ENCODE data around the gene PDLIM7.

PDLIM7 gene

GRCh38 chr5:177472460-177473442 lies 24.7 kb downstream of the PDLIM7 start:
- DNase-seq = no peak

GRCh38 chr5:177471610-177472356 lies 25.6 kb downstream of the PDLIM7 start:
- no peak for DNase-seq

GRCh38 chr5:177470759-177471536 lies 26.5 kb downstream of the PDLIM7 start:
- DNase-seq = no peak

GRCh38 chr5:177469750-177470525 lies 27.5 kb downstream of the PDLIM7 start:
- DNase-seq = no peak

GRCh38 chr5:177468685-177469628 lies 28.4 kb downstream of the PDLIM7 start:
- no peak for DNase-seq

GRCh38 chr5:177468329-177468684 lies 29.1 kb downstream of the PDLIM7 start:
- DNase-seq = no peak

- no peak for DNase-seq
Observed at GRCh38 chr5:177467436-177467835, 30.0 kb downstream of the PDLIM7 start.

GRCh38 chr5:177466861-177467260 lies 30.5 kb downstream of the PDLIM7 start:
- DNase-seq = no peak

GRCh38 chr5:177465044-177465443 lies 32.4 kb downstream of the PDLIM7 start:
- no peak for DNase-seq

GRCh38 chr5:177462021-177462670 lies 35.3 kb downstream of the PDLIM7 start:
- no peak for DNase-seq

- no peak for DNase-seq
Observed at GRCh38 chr5:177459819-177460628, 37.4 kb downstream of the PDLIM7 start.

GRCh38 chr5:177459357-177459756 lies 38.0 kb downstream of the PDLIM7 start:
- no peak for DNase-seq

- no peak for DNase-seq
Observed at GRCh38 chr5:177458912-177459350, 38.5 kb downstream of the PDLIM7 start.

GRCh38 chr5:177457852-177458681 lies 39.3 kb downstream of the PDLIM7 start:
- no peak for DNase-seq

- no peak for DNase-seq
Observed at GRCh38 chr5:177456976-177457851, 40.2 kb downstream of the PDLIM7 start.

GRCh38 chr5:177456591-177456964 lies 40.8 kb downstream of the PDLIM7 start:
- DNase-seq = no peak

Measured in T-helper 9 cell (primary cell).